ENCODE results near the gene GAB2.
A peak's percentile ranks its signal among the peaks of the same experiment; 100 is the strongest.

GAB2 gene

DNA sequence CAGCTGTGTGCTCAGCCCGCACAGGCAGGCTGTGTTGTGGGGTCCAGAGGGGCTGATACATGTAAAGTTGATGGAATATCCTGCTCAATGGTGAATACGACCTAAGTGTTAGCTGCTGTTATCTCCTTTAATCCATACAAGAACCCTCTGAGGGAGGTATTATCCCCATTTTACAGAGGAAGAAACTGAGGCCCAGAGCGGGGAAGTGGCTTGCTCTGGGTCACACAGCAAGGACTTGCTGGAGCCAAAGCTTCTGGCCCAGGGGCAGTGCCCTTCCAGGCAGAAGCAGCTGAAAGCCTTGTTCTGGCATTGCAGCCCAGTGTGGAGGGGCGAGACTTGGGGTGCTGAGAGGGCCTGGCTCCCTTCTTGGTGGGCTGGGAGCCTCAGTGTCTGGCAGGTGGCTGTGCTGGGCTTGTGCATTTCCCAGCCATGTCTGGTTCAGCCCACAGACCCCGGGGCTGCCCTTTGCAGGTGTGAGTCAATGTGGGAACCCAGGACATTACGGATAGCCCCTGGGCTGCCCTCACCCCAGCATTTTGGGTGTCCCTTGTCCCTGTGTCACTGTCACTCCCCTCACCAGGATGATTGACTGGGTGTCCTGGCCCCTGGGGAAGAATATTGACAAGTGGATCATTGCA, 218.5 kb downstream of the GAB2 start:
- peak in 2 of 10 donors; percentile 46 to 65 for DNase-seq
- intact Hi-C loops (cut with DNase I), result no loop called here

DNA sequence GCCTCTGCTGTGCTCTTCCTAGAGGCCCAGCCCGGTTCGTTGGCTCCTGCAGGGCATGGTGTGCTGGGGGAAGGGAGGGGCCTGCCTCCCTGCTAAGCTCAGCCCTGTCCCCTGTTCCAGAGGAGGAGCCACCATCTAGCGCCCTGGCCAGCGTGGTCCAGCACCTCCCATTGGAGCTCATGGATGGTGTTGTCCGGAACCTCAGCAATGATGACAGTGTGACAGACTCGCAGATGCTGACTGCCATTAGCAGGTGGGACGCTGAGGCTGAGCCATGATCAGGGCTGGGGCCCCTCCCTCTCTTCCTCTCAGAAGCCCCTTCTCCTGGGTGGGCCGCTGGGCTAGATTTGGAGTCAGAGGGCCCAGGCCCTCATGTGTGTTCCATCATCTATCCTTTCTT, 219.8 kb downstream of the GAB2 start:
- intact Hi-C loops (cut with DNase I), result no loop called here

DNA sequence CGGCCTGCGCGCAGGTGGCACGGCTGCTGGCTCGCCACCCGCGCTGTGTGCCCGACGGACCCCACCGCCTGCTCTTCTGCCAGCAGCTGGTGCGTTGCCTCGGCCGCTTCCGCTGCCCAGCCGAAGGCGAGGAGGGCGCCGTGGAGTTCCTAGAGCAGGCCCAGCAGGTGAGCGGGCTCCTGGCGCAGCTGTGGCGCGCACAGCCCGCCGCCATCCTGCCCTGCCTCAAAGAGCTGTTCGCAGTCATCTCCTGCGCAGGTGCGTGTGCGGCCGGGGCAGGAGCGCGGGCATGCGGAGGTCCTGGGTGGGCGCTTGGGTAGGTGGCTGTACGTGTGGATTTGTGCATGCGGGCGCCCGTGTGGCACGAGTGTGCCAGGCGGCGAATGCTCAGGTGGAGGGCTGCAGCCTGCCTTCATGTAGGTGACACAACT, 220.9 kb downstream of the GAB2 start:
- intact Hi-C loops (cut with DNase I), result no loop called here
- DNase-seq, result peak in 3 of 10 donors; percentile 57 to 70 (median 70)

More for the DNA sequence above, 219.8 kb downstream of the GAB2 start:
- peak in 3 of 10 donors; percentile 41 to 81 (median 55) for DNase-seq

DNA sequence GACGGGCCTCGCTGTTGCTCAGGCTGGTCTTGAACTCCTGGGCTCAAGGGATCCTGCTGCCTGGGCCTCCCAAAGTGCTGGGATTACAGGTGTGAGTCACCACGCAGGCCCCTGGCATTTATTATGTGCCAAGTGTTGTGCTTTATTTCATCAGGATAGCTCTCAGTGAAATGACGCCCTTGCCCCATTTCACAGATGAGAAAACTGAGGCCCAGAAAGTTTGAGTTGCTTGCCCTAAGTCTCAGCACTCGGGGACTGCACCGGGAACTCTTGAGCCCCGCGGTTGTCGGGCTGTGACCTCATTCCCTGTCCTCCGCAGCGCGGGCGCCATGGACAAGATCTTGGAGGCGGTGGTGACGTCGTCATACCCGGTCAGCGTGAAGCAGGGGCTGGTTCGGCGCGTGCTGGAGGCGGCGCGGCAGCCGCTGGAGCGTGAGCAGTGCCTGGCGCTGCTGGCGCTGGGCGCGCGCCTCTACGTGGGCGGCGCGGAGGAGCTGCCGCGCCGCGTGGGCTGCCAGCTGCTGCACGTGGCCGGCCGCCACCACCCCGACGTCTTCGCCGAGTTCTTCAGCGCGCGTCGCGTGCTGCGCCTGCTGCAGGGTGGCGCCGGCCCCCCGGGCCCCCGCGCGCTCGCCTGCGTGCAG, 221.6 kb downstream of the GAB2 start:
- DNase-seq, result peak in 4 of 10 donors; percentile 40 to 91 (median 84)
- intact Hi-C loops (cut with DNase I), result no loop called here

DNA sequence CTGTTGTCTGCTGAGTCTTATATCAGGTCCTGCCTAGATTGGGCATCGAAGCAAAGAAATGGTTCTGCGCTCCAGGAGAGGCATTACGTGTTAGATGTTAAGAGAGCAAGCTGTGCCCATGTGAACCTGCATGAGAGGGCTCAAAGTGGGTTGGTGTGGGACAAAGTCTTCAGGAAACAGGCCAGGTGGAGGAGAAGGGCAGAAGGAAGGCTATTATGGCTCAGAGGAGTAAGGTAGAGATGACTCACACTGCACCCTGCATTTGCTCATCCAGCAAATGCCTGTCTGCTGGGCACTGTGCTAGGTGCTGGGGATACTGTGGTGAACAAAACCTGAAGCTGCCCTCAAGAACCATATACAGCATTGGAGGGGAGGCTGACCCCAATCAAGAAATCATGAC, 223.1 kb downstream of the GAB2 start:
- intact Hi-C loops (cut with DNase I), result no loop called here
- peak in 1 of 10 donors; percentile 12 for DNase-seq

DNA sequence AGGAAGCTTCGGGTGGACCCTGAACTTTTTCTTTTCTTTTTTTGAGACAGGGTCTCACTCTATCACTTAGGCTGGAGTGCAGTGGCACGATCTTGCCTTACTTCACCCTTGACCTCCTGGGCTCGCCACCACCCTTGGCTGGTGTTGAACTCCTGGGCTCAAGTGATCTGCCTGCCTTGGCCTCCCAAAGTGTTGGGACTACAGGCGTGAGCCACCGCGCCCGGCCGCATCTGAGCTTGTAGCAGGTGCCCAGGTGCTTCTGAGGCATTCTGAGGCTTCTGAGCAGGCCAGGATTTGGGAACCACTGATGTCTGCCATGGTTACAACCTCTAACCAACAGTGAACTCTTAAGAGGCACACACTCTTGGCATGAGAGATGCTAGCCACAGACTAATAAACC, 223.8 kb downstream of the GAB2 start:
- peak in 3 of 10 donors; percentile 50 to 72 (median 70) for DNase-seq
- intact Hi-C loops (cut with DNase I), result no loop called here

DNA sequence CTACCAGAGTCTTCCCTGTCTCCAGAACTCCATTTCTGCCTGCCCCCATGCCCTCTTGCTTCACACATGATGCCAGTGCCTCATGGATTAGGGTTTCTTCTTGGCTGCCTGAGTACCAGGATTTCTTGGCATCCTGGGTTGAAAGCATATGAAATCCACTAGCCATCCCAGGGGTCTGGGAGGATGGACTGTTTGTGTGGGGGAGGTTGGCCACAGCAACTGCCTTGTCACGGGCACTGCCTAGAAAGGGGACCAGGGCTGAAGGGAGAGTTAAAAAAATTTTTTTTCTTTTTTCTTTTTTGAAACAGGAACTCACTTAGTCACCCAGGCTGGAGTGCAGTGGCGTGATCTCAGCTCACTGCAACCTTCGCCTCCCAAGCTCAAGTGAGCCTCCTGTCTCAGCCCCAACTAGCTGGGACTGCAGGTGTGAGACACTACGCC, 224.7 kb downstream of the GAB2 start:
- DNase-seq, result peak in 3 of 10 donors; percentile 52 to 66 (median 62)
- intact Hi-C loops (cut with DNase I), result no loop called here

DNA sequence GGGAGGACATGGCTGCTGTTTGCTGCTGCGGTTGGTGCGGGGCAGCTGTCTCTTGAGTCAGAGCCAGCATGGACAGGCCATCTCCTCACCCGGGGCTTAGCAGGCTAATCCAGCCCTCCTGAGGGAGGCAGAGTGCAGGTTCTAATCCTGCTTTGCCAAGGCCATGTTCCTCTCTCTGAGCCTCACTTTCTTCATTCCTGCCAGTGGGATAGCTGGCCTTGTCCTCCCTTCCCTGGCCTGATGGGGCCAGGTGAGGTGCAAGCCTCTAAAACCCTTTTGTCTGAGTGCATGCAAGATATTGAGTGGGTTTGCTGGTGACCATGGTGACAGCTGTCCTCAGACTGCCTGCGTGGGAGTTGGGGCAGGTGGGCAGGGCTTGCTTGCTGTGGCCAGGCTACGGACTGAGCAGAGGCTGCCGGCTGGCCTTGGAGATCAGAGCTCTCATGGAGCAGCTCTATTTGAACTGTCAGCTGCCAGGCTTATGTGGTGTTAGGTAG, 225.3 kb downstream of the GAB2 start:
- intact Hi-C loops (cut with DNase I), result no loop called here
- DNase-seq, result peak in 3 of 10 donors; percentile 70 to 81 (median 81)

DNA sequence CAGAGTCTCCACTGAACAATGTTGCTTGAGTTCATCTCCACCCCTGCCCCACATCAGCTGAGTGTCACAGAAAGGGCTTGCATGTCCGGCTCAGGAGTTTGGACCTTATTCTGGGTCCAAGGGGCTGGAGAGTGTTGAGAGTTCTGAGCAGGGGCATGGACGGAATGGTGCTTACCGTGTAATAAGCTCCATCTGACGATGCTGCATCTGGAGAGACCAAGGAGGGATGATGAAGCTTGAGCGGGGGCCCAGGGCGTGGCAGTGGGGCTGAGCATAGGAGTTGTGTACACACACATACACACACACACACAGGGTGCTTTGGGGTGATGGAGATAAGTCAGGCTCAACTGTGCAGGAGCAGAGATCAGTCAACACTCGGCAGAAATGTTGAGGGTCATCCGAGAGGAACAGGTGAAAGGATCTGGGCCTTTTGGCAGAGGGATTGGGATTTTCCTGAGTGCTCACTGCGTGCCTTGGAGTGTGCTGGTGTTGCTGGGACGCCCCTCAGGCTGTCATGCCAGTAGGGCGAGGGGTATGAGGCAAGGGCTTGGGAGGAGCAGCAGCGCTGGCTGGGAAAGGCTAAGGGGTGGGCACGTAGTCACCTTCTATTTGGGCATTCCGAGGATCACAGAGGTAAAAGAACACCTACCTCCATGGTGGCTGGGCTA, 226.6 kb downstream of the GAB2 start:
- DNase-seq, result peak in 3 of 10 donors; percentile 32 to 78 (median 69)
- intact Hi-C loops (cut with DNase I), result no loop called here

DNA sequence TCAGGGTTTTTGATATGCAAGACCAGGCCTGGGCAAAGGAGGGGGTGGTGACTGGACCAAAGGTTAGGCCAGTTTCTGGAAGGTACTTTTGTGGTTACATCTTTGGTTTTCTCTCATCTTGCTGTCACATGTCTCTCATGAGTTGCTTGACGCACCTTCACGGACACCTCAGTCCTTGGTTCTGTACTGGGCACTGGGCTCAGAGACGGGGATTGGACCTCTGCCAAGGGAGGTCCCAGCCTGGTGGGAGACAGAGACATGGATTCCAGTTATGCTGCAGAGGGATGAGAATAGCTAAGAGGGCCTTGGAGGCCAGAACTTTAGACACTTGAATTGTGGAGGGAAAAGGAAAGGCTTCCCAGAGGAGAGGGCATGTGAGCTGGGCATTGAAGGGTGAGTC, 227.2 kb downstream of the GAB2 start:
- intact Hi-C loops (cut with DNase I), result no loop called here
- DNase-seq, result peak in 3 of 10 donors; percentile 20 to 72 (median 52)

DNA sequence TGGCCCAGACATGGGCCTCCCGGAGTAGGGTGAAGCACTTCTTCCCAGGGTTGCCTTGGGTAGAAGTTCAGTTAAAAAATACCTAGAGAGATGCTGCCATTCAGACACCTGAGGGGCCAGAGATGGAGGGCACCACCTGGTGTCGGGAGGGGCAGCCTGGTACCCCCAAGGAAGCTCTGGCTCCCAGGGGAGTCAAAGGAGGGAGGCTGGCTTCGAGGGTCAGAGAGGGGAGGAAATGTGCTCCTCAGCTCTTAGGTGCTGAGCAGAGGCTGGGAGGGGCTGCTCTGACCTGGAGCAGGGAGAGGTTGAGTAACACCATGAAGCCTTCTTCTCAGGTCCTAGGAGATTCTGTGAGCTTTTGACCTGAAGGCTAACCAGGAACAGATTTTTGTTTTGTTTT, 227.8 kb downstream of the GAB2 start:
- intact Hi-C loops (cut with DNase I), result loop anchor here (5.0 kb wide), 1 partner anchor 198 kb away; the partner anchor contains the start of gene INTS4
- DNase-seq, result peak in 2 of 10 donors; percentile 44 to 52

DNA sequence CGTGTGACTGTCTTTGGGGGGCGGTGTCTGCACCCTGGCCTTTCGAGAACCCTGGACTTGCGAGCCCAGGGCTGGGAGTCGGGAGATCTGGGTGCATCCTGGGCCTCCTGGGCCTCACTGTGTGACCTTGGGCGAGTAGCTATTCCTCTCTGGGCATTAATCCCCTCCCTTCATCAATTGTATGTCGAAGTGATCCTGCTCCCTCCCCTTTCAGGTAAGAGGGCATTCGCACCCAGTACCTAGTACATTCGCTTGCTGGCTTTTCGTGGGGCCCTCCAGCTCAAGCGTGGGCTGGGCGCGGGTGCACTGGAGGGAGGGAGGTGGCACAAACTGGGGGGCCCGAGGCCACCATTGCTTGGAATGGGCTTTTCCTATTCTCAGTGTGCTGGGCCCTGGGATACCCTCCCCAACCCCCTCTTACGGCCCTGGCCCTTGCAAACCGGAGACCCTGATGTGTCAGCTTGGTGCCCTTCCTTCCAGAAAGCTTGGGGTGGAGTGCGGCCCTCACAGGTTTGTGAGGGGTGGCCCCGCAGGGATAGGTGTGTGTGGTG, 228.4 kb downstream of the GAB2 start:
- intact Hi-C loops (cut with DNase I), result loop anchor here (5.0 kb wide), 1 partner anchor 197 kb away; the partner anchor contains the start of gene INTS4

DNA sequence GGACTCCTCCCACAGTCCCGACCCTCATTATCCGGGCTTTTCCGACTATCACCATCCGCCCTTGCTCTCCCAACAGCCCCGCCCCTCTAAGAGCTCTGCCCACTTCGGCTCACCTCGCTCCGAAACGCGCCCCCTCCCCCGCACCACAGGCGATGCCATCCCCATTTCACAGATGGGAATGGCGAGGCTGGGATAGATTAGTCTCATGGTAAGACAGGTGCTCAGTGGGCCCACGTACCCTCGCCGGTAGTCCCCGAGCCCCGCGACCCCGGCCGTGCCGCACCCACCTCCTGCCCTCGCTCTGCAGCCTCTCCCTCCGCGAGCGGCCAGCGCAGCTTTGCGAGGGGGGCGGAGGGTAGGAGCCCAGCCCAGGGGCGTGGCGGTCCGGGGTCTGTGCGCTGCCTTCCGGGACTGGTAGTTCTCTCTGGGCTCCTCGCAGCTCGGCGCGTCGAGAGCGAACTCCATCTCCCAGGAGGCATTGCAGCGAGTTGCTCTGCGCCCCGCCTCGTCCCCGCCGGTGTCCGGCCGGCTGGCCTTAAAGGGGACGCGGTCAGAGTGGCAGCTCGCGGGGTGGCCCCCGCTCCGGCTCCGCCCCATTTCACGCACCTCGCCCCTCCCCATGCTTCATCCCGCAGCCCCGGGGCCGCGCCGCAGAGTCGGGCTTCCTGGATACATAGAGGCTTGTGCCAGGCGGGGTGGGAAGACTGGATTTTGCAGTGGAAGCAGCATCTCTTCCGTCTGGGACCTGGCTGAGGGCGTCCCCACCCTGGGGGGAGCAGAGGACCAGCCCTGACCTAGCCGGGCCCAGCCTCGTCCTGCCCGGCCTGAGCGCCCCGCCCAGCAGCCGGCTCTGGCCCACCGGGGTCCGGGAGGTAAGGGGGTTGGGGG, 229.1 kb downstream of the GAB2 start, which contains the start of the genes KCTD21 and USP35:
Gene KCTD21 (minus strand): TSS at position 341 of the 888 bp plus-strand sequence. CDS start 14,072 bp downstream, outside the sequence.
Gene USP35 (plus strand): TSS at position 634 of the 888 bp plus-strand sequence. CDS start 7,327 bp downstream, outside the sequence.
- peak; percentile 94 to 100 (median 97) for DNase-seq
- intact Hi-C loops (cut with DNase I), result loop anchor here (5.0 kb wide), 1 partner anchor 196 kb away; the partner anchor contains the start of gene INTS4

More for the DNA sequence above, 228.4 kb downstream of the GAB2 start:
- peak in 3 of 10 donors; percentile 65 to 81 (median 73) for DNase-seq

DNA sequence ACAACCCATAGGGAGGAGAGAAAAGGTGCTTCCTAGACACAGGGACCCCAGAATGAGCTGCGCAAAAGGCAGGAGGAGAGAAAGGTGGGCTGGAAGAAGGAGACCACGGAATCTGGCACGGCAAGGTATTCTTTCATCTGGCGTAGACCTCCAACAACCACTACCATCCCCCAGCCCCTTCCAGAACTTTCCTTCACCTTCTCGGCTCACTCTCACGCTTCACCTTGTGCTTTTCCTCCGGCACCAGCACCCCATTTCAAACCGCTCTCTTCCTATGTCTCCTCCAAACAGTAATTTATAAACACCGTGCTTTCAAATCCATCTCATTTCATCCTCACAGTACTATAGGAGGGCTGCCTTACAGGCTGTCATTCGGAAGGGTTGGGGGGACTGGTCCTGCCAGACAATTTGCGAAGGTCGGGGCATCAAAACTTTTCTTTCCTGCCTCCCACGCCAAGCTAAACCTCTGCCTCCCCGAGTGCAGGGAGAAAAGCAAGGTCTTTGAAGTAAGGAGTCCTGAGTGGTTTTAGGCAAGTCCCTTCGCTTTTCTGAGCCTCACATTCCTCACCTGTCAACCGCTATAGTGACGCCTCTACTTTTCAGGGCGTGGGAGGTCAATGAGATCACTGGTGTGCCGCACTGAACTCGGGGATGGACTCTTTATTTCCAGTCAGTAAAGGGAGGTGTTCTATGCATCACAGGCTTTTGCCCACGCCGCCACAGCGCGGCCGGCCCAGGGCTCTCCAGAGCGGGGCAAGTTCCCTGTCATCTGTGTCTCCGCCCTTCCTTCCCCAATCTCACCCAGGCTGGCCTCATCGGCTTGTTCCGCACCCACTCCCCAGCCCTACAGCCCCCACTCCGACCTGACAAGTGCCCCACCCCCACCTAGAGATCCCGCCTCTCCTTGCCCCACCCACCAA, 230.0 kb downstream of the GAB2 start:
- DNase-seq, result peak in 2 of 10 donors; percentile 8 to 14
- intact Hi-C loops (cut with DNase I), result loop anchor here (5.0 kb wide), 1 partner anchor 195 kb away; the partner anchor contains the start of gene INTS4

DNA sequence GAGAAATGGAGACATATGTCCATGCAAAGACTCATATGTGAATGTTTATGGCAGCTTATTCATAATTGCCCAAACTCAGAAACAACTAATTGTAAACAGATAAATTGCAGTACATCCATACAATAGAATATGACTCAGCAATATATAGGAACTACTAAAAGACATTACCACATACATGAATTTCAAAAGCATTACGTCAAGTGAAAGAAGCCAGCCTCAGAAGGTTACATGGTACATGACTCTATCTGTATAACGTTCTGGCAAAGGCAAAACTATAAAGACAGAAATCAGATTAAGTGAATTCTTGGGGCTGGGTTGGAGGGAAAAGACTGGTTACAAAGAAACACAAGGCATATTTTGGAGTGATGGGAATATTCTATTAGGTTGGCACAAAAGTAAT, 236.4 kb downstream of the GAB2 start:
- no peak for DNase-seq
- intact Hi-C loops (cut with DNase I), result no loop called here

DNA sequence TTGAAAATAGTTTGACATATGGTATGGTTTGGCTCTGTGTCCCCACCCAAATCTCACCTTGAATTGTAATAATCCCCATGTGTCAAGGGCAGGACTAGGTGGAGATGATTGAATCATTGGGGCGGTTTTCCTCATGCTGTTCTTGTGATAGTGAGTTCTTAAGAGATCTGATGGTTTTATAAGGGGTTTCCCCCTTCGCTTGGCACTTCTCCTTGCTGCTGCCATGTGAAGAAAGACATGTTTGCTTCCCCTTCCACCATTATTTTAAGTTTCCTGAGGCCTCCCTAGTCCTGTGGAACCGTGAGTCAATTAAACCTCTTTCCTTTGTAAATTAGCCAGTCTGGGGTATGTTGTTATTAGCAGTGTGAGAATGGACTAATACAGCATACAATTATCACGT, 236.9 kb downstream of the GAB2 start:
- DNase-seq, result peak in 1 of 10 donors; percentile 1
- intact Hi-C loops (cut with DNase I), result no loop called here

DNA sequence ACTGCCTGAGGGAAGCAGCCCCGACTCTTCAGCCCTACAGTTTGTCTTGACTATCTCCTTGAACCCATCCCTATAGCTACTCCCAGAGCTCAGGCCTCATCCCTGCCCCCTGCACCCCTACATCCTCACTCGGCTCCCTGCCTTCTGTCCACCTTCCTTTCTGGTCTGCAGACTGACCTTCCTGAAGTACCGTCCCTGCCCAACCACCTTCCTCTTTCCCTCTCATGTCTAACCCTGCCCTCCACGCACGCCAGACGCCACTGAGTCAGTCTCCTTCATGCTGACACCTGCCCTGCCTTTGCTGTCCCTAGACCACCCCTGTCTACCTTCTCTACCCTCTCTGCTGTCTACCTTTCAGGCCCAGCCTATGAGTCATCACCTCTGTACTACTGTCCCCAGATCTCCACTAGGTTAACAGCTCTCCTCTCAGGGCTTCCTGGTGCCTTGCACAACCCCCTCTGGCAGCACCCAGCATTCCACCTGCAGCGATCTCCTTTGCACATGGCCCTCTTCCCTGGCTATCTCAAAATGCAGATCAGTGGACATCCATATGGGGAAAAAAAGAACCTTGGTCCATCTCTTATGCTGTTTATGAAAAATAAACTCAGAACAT, 238.1 kb downstream of the GAB2 start:
- intact Hi-C loops (cut with DNase I), result no loop called here

DNA sequence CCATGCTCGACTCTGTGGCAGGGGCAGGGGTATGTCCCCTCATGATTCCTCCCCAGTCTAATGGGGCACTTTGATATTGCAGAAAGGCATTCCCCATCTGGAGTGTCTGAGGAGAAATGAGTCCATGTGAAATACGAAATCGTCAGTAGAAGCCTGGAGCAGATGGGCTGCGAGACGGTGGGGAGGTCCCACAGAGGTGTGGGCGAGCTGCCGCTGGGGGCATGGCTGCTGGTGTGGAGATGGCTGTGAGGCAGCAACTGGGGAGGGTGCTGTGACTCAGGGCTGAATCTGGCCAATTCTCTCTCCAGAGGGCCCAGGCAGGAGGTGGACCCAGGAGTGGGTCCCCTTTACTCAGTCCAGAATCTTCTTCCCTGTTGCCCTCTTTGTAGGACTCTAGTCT, 240.4 kb downstream of the GAB2 start:
- intact Hi-C loops (cut with DNase I), result no loop called here
- DNase-seq, result peak in 4 of 10 donors; percentile 27 to 91 (median 84)

More for the DNA sequence above, 238.1 kb downstream of the GAB2 start:
- DNase-seq, result peak in 2 of 10 donors; percentile 67 to 71
